Inferior parietal cortex (tissue), 1 donor: Measurements from ENCODE around the gene TEX54.
A peak's percentile ranks its signal among the peaks of the same experiment; 100 is the strongest.

Experiments
- DNase-seq: peaks from one replicate; pipeline ENCODE4 v3.0.0-alpha.2; 2016; ENCODE audit errors: extremely low spot score

TEX54 gene

DNA sequence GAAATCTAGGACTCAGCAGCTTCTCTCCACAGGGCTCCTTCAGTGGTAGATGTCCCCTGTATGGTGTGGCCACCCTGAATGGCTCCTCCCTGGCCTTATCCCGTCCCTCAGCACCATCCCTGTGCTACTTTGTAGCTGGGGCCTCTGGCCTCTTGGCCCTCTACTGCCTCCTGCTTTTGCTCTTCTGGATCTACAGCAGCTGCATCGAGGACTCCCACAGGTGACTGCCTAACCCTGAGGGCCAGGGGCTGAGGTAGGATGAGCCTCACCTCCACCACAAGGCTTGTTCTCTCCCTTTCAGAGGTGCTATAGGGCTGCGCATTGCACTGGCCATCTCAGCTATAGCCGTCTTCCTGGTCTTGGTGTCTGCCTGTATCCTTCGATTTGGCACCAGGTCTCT, 43.6 kb downstream of the TEX54 start:
- no peak for DNase-seq

DNA sequence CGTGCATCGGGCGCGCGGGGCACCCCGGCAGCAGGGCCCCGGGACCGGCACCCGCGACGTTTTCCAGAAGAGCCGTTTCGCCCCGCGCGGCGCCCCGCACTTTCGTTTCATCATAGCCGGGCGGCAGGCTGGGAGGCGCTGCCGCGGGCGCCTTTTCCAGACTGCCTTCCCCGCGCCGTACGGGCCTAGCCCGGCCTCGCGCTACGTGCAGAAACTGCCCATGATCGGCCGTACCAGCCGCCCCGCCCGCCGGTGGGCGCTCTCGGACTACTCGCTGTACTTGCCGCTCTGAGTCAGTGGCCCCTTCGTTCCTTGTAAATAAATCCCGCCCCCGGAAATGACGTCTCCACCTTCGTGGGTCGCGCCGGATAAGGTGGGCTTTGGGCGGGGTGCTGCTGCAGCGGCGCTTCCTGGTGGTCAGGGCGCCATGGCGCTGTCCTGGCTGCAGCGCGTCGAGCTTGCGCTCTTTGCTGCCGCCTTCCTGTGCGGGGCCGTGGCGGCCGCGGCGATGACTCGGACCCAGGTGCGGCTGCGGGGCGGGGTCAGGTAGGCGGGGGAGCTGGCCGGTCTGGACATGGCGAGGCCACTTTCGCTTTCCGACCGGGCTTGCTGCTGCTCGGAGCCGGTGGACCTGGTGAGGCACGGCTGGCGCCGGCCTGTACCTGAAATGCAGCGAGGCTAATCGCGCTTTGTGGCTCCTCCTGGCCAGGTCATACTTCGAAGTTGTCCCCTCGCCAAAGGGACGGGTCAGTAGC, 45.5 kb downstream of the TEX54 start, which contains the start of gene TMEM179B:
TSS of gene TMEM179B (plus strand) at position 398 of the 755 bp plus-strand sequence. CDS start at position 428, 30 bp downstream.
- DNase-seq: peak; percentile 98

DNA sequence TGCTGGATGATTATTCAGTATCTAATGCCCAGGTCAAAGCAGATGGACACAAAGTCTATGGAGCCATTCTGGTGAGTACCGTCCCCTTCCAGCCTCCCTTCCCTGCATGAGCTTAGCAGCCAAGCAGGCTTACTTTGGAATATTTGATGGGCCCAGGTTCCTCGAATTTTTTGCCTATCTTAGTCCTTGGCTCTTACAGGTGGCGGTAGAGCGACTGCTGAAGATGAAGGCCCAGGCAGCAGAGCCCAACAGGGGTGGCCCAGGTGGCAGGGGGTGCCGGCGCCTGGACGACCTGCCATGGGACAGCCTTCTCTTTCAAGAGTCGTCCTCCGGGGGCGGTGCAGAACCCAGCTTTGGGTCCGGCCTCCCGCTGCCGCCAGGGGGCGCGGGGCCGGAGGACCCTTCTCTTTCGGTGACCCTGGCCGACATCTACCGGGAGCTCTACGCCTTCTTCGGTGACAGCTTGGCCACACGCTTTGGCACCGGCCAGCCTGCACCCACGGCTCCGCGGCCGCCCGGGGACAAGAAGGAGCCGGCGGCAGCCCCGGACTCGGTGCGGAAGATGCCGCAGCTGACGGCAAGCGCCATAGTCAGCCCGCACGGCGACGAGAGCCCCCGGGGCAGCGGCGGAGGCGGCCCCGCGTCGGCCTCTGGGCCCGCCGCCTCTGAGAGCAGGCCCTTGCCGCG, 46.2 kb downstream of the TEX54 start:
- peak; percentile 77 for DNase-seq

- DNase-seq: no peak
These were observed 49.9 kb downstream of the TEX54 start for GRCh38 chr11:62782753-62783152.
